C4-2B (cell line): Measurements from ENCODE around the gene NCKIPSD.

Experiments used
- ZFX ChIP-seq: fragments of 450-650 bp; IDR thresholded peaks from 2 replicates; pipeline ENCODE4 v1.6.1; 2017
- TF ChIP-seq, protein P1 (sequence below): fragments of 450-650 bp; conservative IDR thresholded peaks from 2 replicates; pipeline ENCODE4 v1.5.1; 2017; ENCODE audit warnings: mild to moderate bottlenecking

DNA sequence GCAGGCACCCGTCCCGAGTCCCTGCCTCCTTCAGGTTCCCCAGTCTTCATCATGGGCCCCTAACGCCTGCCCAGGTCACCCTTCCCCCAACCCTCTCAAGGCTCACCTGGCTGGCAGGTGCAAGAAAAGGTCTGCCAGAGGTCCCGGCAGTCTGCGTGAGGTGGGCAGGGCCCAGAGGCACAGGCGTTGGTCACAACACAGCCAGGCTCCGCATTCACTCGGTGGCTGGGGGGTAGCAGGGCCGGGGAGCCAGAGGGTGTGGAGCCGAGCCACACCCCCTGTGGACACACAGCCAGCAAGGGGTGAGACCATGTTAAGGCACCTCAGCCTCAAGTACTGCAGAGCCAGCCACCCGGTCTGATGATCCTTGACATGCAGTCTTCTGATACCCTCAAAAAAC, 33.9 kb downstream of the NCKIPSD start:
- TF ChIP-seq, protein P1, sequence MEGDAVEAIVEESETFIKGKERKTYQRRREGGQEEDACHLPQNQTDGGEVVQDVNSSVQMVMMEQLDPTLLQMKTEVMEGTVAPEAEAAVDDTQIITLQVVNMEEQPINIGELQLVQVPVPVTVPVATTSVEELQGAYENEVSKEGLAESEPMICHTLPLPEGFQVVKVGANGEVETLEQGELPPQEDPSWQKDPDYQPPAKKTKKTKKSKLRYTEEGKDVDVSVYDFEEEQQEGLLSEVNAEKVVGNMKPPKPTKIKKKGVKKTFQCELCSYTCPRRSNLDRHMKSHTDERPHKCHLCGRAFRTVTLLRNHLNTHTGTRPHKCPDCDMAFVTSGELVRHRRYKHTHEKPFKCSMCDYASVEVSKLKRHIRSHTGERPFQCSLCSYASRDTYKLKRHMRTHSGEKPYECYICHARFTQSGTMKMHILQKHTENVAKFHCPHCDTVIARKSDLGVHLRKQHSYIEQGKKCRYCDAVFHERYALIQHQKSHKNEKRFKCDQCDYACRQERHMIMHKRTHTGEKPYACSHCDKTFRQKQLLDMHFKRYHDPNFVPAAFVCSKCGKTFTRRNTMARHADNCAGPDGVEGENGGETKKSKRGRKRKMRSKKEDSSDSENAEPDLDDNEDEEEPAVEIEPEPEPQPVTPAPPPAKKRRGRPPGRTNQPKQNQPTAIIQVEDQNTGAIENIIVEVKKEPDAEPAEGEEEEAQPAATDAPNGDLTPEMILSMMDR, result no peak
- no peak for TF ChIP-seq ZFX
